DOHH2 (cell line): ENCODE measurements around the gene BOK.

ENCODE experiments used
- H3F3A ChIP-seq: fragments of 200-600 bp; sonication (generic), shearing (Covaris generic); 2 replicates; pipeline ENCODE4 v1.6.0; 2016; ENCODE audit warnings: antibody characterized with exemption, mild to moderate bottlenecking; ENCODE audit not compliant: control insufficient read depth, insufficient read depth
- H3K27ac ChIP-seq: fragments of 200-600 bp; sonication (generic); 2 replicates; pipeline ENCODE4 v1.5.1; 2014; ENCODE audit warnings: low read depth, mild to moderate bottlenecking, low read length, moderate library complexity
- H3K27me3 ChIP-seq: fragments of 200-600 bp; sonication (generic); 2 replicates; pipeline ENCODE4 v1.6.1; 2014; ENCODE audit warnings: mild to moderate bottlenecking, low read length, mixed read lengths; ENCODE audit not compliant: control insufficient read depth
- H3K36me3 ChIP-seq: fragments of 200-600 bp; sonication (generic); 2 replicates; pipeline ENCODE4 v1.6.1; 2014; ENCODE audit warnings: mild to moderate bottlenecking, low read length, moderate library complexity, mixed read lengths; ENCODE audit not compliant: control insufficient read depth
- H3K4me1 ChIP-seq: fragments of 200-600 bp; sonication (generic); 2 replicates; pipeline ENCODE4 v1.6.1; 2014; ENCODE audit warnings: mild to moderate bottlenecking, low read length, mixed read lengths; ENCODE audit not compliant: control insufficient read depth
- H3K4me2 ChIP-seq: fragments of 200-600 bp; sonication (generic); 2 replicates; pipeline ENCODE4 v1.6.0; 2014; ENCODE audit warnings: mild to moderate bottlenecking, low read length, moderate library complexity
- H3K4me3 ChIP-seq: fragments of 200-600 bp; sonication (generic); 2 replicates; pipeline ENCODE4 v1.5.1; 2014; ENCODE audit warnings: mild to moderate bottlenecking, low read length, mixed read lengths
- H3K79me2 ChIP-seq: fragments of 200-600 bp; sonication (generic); 2 replicates; pipeline ENCODE4 v1.6.1; 2014; ENCODE audit warnings: mild to moderate bottlenecking, low read length, mixed read lengths; ENCODE audit not compliant: control insufficient read depth
- H3K9me2 ChIP-seq: fragments of 200-600 bp; sonication (generic); replicated peaks from 2 replicates; pipeline ENCODE4 v1.6.1; 2014; ENCODE audit warnings: mild to moderate bottlenecking, low read length, mixed read lengths; ENCODE audit not compliant: control insufficient read depth
- H3K9me3 ChIP-seq: fragments of 200-600 bp; sonication (generic); 2 replicates; pipeline ENCODE4 v1.6.1; 2014; ENCODE audit warnings: antibody characterized with exemption, low read length, mixed read lengths; ENCODE audit not compliant: control insufficient read depth, insufficient read depth
- H4K20me1 ChIP-seq: fragments of 200-600 bp; sonication (generic); 2 replicates; pipeline ENCODE4 v1.6.0; 2014; ENCODE audit warnings: low read depth, mild to moderate bottlenecking, antibody characterized with exemption, low read length, moderate library complexity; ENCODE audit not compliant: control insufficient read depth, insufficient read depth
- EZH2phosphoT487 ChIP-seq: fragments of 200-600 bp; sonication (generic); IDR thresholded peaks from 2 replicates; pipeline ENCODE4 v1.6.1; 2017; ENCODE audit warnings: borderline replicate concordance, mild to moderate bottlenecking, antibody characterized with exemption, low read length, moderate library complexity, mixed read lengths
- TF ChIP-seq, protein P1 (sequence below): fragments of 200-600 bp; sonication (generic); IDR thresholded peaks from one replicate; pipeline ENCODE4 v1.5.1; 2014; ENCODE audit warnings: antibody characterized with exemption, mild to moderate bottlenecking, low read depth, low read length; ENCODE audit not compliant: poor library complexity, severe bottlenecking

The BOK gene

DNA sequence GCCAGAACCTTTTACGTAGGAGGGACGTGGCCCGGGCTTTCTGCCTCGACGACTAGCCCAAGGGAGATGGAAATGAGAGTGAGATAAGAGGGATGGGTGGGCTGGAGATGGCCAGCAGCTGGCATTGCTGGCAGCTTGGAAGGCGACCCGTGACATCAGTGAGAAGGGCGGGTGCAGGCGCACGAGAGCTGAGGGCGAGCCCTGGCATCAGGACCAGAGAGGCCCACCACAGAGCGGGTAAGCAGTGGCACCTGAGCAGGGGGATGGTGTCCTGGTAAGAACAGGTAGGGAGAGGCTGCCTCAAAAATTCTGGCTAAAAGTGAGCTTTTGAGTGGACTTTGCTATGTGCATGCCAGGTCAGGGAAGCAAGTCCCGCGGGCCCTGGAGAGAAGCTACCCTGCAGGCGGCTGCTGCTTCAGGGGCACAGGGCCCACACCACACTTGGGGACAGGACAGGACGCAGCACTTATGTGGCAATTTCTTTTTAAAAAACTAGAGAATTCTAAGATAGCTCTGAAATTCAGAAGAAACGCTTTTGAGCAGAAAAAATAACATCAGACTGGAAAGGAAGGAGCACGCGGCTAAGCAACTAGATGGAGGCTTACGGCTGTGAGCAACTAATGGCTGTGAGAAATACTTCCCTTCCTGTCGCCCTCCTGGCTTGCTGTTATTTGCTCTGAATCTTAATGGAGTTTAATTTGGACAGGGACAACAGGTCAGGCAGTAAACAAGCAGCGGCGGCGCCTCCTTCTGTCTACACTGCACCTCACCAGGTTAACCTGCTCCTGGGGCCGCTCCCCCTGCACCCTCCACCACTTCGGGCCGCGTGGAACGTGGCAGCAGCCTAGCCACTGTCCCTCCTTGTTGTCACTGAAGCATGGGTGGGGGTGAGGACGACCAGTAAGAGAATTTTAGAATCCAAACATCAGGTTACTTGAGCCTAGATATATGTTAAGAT is 57.9 kb downstream of the BOK start:
- TF ChIP-seq, protein P1, sequence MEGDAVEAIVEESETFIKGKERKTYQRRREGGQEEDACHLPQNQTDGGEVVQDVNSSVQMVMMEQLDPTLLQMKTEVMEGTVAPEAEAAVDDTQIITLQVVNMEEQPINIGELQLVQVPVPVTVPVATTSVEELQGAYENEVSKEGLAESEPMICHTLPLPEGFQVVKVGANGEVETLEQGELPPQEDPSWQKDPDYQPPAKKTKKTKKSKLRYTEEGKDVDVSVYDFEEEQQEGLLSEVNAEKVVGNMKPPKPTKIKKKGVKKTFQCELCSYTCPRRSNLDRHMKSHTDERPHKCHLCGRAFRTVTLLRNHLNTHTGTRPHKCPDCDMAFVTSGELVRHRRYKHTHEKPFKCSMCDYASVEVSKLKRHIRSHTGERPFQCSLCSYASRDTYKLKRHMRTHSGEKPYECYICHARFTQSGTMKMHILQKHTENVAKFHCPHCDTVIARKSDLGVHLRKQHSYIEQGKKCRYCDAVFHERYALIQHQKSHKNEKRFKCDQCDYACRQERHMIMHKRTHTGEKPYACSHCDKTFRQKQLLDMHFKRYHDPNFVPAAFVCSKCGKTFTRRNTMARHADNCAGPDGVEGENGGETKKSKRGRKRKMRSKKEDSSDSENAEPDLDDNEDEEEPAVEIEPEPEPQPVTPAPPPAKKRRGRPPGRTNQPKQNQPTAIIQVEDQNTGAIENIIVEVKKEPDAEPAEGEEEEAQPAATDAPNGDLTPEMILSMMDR: no peak
- no peak for TF ChIP-seq EZH2phosphoT487
- Histone ChIP-seq H3K79me2 (peaks cover 83% of the 10 kb centered on the region), H3K27ac (no peak overlapping the region), H3F3A (0 out of 2 replicates have a peak, but pooled peaks cover 2% of the 10 kb centered on the region), H3K9me2 (no peaks in the 10 kb centered on the region), H3K36me3 (peaks cover 24% of the 10 kb centered on the region), H3K27me3 (no peaks in the 10 kb centered on the region), H3K4me2 (no peak overlapping the region), H4K20me1 (no peaks in the 10 kb centered on the region), H3K4me1 (peaks cover 21% of the 10 kb centered on the region), H3K9me3 (no peaks in the 10 kb centered on the region), H3K4me3 (no peak overlapping the region)

DNA sequence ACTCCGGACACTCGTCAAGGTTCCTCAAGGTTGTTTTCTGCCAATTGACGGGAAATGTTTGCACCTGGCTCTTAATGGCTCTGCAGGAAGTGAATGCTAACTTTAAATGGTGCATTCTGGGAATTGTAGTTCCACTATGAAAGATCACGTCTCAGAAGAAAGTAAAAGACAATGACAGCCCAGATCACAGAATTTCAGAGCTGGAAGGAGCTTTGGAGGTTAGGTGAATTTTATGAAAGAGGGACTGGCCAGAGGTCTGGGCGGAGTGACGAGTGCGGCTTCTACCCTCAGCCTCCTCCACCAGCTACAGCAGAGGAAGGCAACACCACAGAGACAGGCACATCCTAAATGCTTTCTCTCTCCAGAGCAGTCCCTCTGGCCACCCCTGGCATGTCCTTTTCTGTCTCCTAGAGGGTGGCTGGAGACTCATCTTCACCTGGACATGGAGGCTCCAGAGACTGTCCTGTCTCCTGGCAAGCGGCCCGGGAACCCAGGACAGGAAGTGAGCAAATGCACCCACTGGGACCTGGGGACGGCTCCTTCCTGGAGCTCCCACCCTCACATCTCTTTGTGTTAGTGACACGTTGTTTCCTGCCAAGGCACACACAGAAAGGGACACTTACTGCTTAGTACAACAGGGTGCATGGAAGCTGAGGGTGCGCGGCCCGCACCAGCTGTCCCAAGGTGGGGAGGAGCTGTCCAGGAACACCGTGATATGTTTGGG is 59.0 kb downstream of the BOK start:
- peaks cover 84% of the 10 kb centered on the region for H3K79me2 ChIP-seq

DNA sequence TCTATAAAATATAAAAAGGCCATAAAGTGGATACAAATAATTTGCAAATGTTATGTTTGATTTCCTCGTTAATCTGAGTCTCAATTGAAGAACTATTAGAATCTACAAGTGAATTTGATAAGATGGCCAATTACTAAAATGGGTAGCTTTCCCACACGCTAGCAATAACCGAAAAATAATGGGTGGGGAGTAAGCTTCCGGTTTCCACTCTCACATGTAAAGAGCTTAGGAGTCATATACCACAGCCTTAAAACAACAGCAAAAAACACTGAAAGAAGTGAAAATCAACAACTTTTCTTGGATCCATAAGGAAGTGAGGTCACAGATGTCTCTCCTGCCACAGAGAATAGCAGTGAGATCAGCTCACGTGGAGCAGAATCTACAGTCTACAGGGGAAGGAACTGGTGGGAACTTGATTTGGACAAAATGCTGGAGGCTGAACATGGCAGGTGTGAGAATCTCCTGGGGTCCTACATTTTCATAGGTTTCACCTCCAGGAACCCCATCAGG is 59.8 kb downstream of the BOK start:
- Histone ChIP-seq H3K36me3 (peaks cover 22% of the 10 kb centered on the region), H3K4me2 (peak overlapping the region; percentile 68)

More for the DNA sequence above, 59.0 kb downstream of the BOK start:
- H3K9me3 ChIP-seq: no peaks in the 10 kb centered on the region
- H3K36me3 ChIP-seq: peaks cover 24% of the 10 kb centered on the region
- H3F3A ChIP-seq: no peaks in the 10 kb centered on the region
- peak overlapping the region; percentile 68 for H3K4me2 ChIP-seq
- H3K4me1 ChIP-seq: peaks cover 21% of the 10 kb centered on the region
- peak overlapping the region; percentile 2; the same call in 1 of the 2 replicates for H3K27ac ChIP-seq
- TF ChIP-seq, protein P1: no peak
- TF ChIP-seq EZH2phosphoT487: no peak
- no peaks in the 10 kb centered on the region for H4K20me1 ChIP-seq
- no peaks in the 10 kb centered on the region for H3K27me3 ChIP-seq
- peak overlapping the region; percentile 52 for H3K4me3 ChIP-seq
- H3K9me2 ChIP-seq: no peaks in the 10 kb centered on the region

More for the DNA sequence above, 59.8 kb downstream of the BOK start:
- Histone ChIP-seq H3K27ac (no peak overlapping the region), H3F3A (no peaks in the 10 kb centered on the region), H3K9me3 (no peaks in the 10 kb centered on the region), H3K4me1 (peaks cover 21% of the 10 kb centered on the region), H3K9me2 (no peaks in the 10 kb centered on the region), H4K20me1 (no peaks in the 10 kb centered on the region), H3K79me2 (peaks cover 86% of the 10 kb centered on the region), H3K27me3 (no peaks in the 10 kb centered on the region), H3K4me3 (peak overlapping the region; percentile 52; the same call in 1 of the 2 replicates)
- no peak for TF ChIP-seq EZH2phosphoT487
- TF ChIP-seq, protein P1: no peak
